Aorta (tissue), 5 donors: ENCODE data around the gene MS4A2. TPM values are rescaled to one million over a fixed set of nuclear protein-coding genes. Genes with fewer than 3 reads are reported as not detected.
"Not testable (repeated sequence)": the region's sequence is repeated elsewhere in the genome, so short reads cannot be mapped to it uniquely, and the experiment has no call there.

Experiments used
- ATAC-seq: fragments of 200-7000 bp; cut with Tn5 transposase; one replicate; pipeline ENCODE4 v1.9.1; 2022; ENCODE audit warnings: moderate library complexity; ENCODE audit not compliant: low FRiP score
- DNase-seq, 2 donors: peaks; one replicate each; pipeline ENCODE4 v3.0.0-alpha.2; 2020
- H3K27ac ChIP-seq, 2 donors: one replicate each; pipeline ENCODE4 v1.5.1; 2013; ENCODE audit warnings: low read length in 2 of 2, mild to moderate bottlenecking in 2 of 2, moderate library complexity in 2 of 2, control low read depth in 1 of 2, inconsistent platforms in 1 of 2, low read depth in 1 of 2
- H3K27me3 ChIP-seq, 2 donors: one replicate each; pipeline ENCODE4 v1.6.1; 2013; ENCODE audit warnings: control low read depth in 1 of 2, low read length in 1 of 2, mild to moderate bottlenecking in 1 of 2, moderate library complexity in 1 of 2; ENCODE audit not compliant: insufficient read depth in 2 of 2, control insufficient read depth in 1 of 2
- H3K36me3 ChIP-seq, 2 donors: one replicate each; pipeline ENCODE4 v1.6.1; 2013; ENCODE audit warnings: control low read depth in 1 of 2, low read length in 1 of 2, mild to moderate bottlenecking in 1 of 2; ENCODE audit not compliant: insufficient read depth in 2 of 2, control insufficient read depth in 1 of 2
- H3K4me1 ChIP-seq, 2 donors: one replicate each; pipeline ENCODE4 v1.6.1; 2013; ENCODE audit warnings: low read length in 2 of 2, control low read depth in 1 of 2, mild to moderate bottlenecking in 1 of 2, moderate library complexity in 1 of 2; ENCODE audit not compliant: insufficient read depth in 2 of 2, control insufficient read depth in 1 of 2
- H3K4me3 ChIP-seq, 2 donors: one replicate each; pipeline ENCODE4 v1.5.1; 2013; ENCODE audit warnings: low read length in 2 of 2, control low read depth in 1 of 2, mild to moderate bottlenecking in 1 of 2
- H3K9me3 ChIP-seq: one replicate; pipeline ENCODE4 v1.6.1; 2013; ENCODE audit warnings: mild to moderate bottlenecking, low read length; ENCODE audit not compliant: control insufficient read depth
- WGBS, 2 donors: extraction: QIAGEN DNeasy Blood & Tissue Kit; methylation state at CpG; one replicate each; pipeline ENCODE4 v1.1.7; 2013; 5-methylcytosine and 5-hydroxymethylcytosine counted together
- intact Hi-C, 2 donors: fragments of 100-400 bp; cut with DNase I; formaldehyde crosslinking; loops; one replicate each; pipeline versions ENCODE4 v1.14.2 to v1.15.0; 2022
- polyA plus RNA-seq, 2 donors: library from polyadenylated mRNA; stranded (reverse); fragments of 200-250 nt; gene quantifications; one replicate each; pipeline ENCODE4 v1.2.3, GENCODE V29; 2013
- total RNA-seq, 2 donors: library from RNA; stranded (reverse); fragmentation: NEBNext Ultra II Directional; extraction: Animal tissue kit (Norgen Biotek cat#: 25700); gene quantifications; one replicate each; pipeline ENCODE4 v1.2.1, GENCODE V29; 2021
- donor health status: healthy with polysubstance abuse.
- donor health status: Bipolar disorder and iron deficiency.
- donor health status: DM: no; HTN: no; CAD: no.
- donor health status: DM: no; HTN: no; CAD: no.
- donor health status: DM: yes; HTN: yes; CAD: no.

Gene MS4A2
- total and polyA plus RNA-seq, 4 donors: 0.51 to 8.2 (median 1.5) TPM

GRCh38 chr11:60065801-60066200, 22.7 kb upstream of the MS4A2 start:
- Histone ChIP-seq H3K27ac (no peak overlapping the region), H3K27me3 (no peaks in the 10 kb centered on the region), H3K4me3 (no peak overlapping the region), H3K9me3 (no peaks in the 10 kb centered on the region), H3K4me1 (no peaks in the 10 kb centered on the region), H3K36me3 (no peaks in the 10 kb centered on the region)
- WGBS, 2 donors: 79% methylated on average over 1 of the region's 1 CpG
- intact Hi-C loops: no loop called here
- no peak for DNase-seq
- ATAC-seq: no peak

- H3K36me3 ChIP-seq: no peaks in the 10 kb centered on the region
- H3K4me3 ChIP-seq: no peak overlapping the region
- DNase-seq (no peak), ATAC-seq (no peak)
- H3K27me3 ChIP-seq: no peaks in the 10 kb centered on the region
- no peaks in the 10 kb centered on the region for H3K4me1 ChIP-seq
- intact Hi-C loops: no loop called here
- 79 to 83% methylated on average over 2 of the region's 2 CpGs for WGBS, 2 donors
- H3K27ac ChIP-seq: no peak overlapping the region
- H3K9me3 ChIP-seq: no peaks in the 10 kb centered on the region
These were observed 19.0 kb upstream of the MS4A2 start for GRCh38 chr11:60069450-60069849.

- intact Hi-C loops, H3K4me3 ChIP-seq, H3K36me3 ChIP-seq, ATAC-seq, DNase-seq, H3K9me3 ChIP-seq, H3K4me1 ChIP-seq, H3K27me3 ChIP-seq, H3K27ac ChIP-seq: not testable (repeated sequence)
- WGBS, 2 donors: 84 to 88% methylated on average over 6 of the region's 6 CpGs
These were observed 16.8 kb upstream of the MS4A2 start for GRCh38 chr11:60071644-60072043.

GRCh38 chr11:60077216-60077817, 11.1 kb upstream of the MS4A2 start:
- intact Hi-C loops: no loop called here
- H3K4me1 ChIP-seq: no peaks in the 10 kb centered on the region
- H3K27ac ChIP-seq: no peak overlapping the region
- no peaks in the 10 kb centered on the region for H3K36me3 ChIP-seq
- no peaks in the 10 kb centered on the region for H3K27me3 ChIP-seq
- peaks cover 3% of the 10 kb centered on the region for H3K9me3 ChIP-seq
- 53 to 60% methylated on average over 14 to 15 of the region's 15 CpGs for WGBS, 2 donors
- no peak overlapping the region for H3K4me3 ChIP-seq
- DNase-seq (no peak), ATAC-seq (no peak)

- no peak overlapping the region for H3K27ac ChIP-seq
- H3K4me3 ChIP-seq: no peak overlapping the region
- intact Hi-C loops: no loop called here
- H3K4me1 ChIP-seq: no peaks in the 10 kb centered on the region
- DNase-seq (no peak), ATAC-seq (no peak)
- H3K9me3 ChIP-seq: peaks cover 3% of the 10 kb centered on the region
- no peaks in the 10 kb centered on the region for H3K27me3 ChIP-seq
- no peaks in the 10 kb centered on the region for H3K36me3 ChIP-seq
- WGBS, 2 donors: 74 to 88% methylated on average over 1 of the region's 1 CpG
These were observed 10.5 kb upstream of the MS4A2 start for GRCh38 chr11:60077981-60078380.

GRCh38 chr11:60078745-60079144, 9.7 kb upstream of the MS4A2 start:
- intact Hi-C loops: no loop called here
- no peak overlapping the region for H3K4me3 ChIP-seq

GRCh38 chr11:60080535-60080934, 7.9 kb upstream of the MS4A2 start:
- Histone ChIP-seq H3K27me3 (no peaks in the 10 kb centered on the region), H3K9me3 (peaks cover 3% of the 10 kb centered on the region), H3K4me3 (no peak overlapping the region), H3K36me3 (no peaks in the 10 kb centered on the region), H3K4me1 (no peaks in the 10 kb centered on the region), H3K27ac (no peak overlapping the region)
- no peak for DNase-seq
- intact Hi-C loops: no loop called here
- ATAC-seq: no peak
- WGBS, 2 donors: 51 to 55% methylated on average over 3 of the region's 3 CpGs

More at GRCh38 chr11:60078745-60079144, 9.7 kb upstream of the MS4A2 start:
- no peaks in the 10 kb centered on the region for H3K27me3 ChIP-seq
- peaks cover 3% of the 10 kb centered on the region for H3K9me3 ChIP-seq
- no peak overlapping the region for H3K27ac ChIP-seq
- DNase-seq: no peak
- H3K4me1 ChIP-seq: no peaks in the 10 kb centered on the region
- 69 to 72% methylated on average over 4 of the region's 4 CpGs for WGBS, 2 donors
- H3K36me3 ChIP-seq: no peaks in the 10 kb centered on the region
- no peak for ATAC-seq

- intact Hi-C loops: no loop called here
- H3K4me3 ChIP-seq: no peak overlapping the region
- H3K27me3 ChIP-seq: no peaks in the 10 kb centered on the region
- H3K27ac ChIP-seq: no peak overlapping the region
- H3K36me3 ChIP-seq: no peaks in the 10 kb centered on the region
- H3K9me3 ChIP-seq: no peaks in the 10 kb centered on the region
- H3K4me1 ChIP-seq: no peaks in the 10 kb centered on the region
- 70 to 79% methylated on average over 3 of the region's 3 CpGs for WGBS, 2 donors
- DNase-seq (no peak), ATAC-seq (no peak)
These were observed 3.7 kb upstream of the MS4A2 start for GRCh38 chr11:60084631-60085273.

GRCh38 chr11:60085909-60086308, 2.6 kb upstream of the MS4A2 start:
- no peaks in the 10 kb centered on the region for H3K4me1 ChIP-seq
- H3K27ac ChIP-seq: no peak overlapping the region
- DNase-seq (no peak), ATAC-seq (no peak)
- no peak overlapping the region for H3K4me3 ChIP-seq
- H3K36me3 ChIP-seq: no peaks in the 10 kb centered on the region
- intact Hi-C loops: no loop called here
- H3K27me3 ChIP-seq: no peaks in the 10 kb centered on the region
- WGBS, 2 donors: 83 to 89% methylated on average over 2 of the region's 2 CpGs
- H3K9me3 ChIP-seq: no peaks in the 10 kb centered on the region
